ENCODE measurements around the gene ZSWIM1.

The ZSWIM1 gene

GRCh38 chr20:45892828-45893500, 11.9 kb downstream of the ZSWIM1 start:
- CTCF ChIA-PET = interaction anchor here (0.8 to 1.2 kb wide), 2 partner anchors 10 to 47 kb away, joined by 3 read pairs; no protein-coding TSS in a partner anchor
- POLR2A ChIA-PET = interaction anchor here (0.7 to 5.6 kb wide), 3 partner anchors 11 to 77 kb away, joined by 3 to 30 read pairs (median 5); partner anchors contain the start of gene ZSWIM1
- TF ChIP-seq SP1 (IDR thresholded peaks at IDR 0.05) (no peak), PKNOX1 (IDR thresholded peaks at IDR 0.05) (no peak), BHLHE40 (IDR thresholded peaks at IDR 0.05; ENCODE audit: borderline replicate concordance) (no peak), TARDBP (IDR thresholded peaks at IDR 0.05) (no peak)
- no peak for DNase-seq (ENCODE audit: extremely low spot score)

GRCh38 chr20:45893831-45894230, 12.8 kb downstream of the ZSWIM1 start:
- no peak for TF ChIP-seq BHLHE40 (IDR thresholded peaks at IDR 0.05; ENCODE audit: borderline replicate concordance)
- no peak for TF ChIP-seq PKNOX1 (IDR thresholded peaks at IDR 0.05)
- no peak for TF ChIP-seq SP1 (IDR thresholded peaks at IDR 0.05)
- TF ChIP-seq SUZ12 (IDR thresholded peaks at IDR 0.05) = no peak
- TF ChIP-seq ELF4 (IDR thresholded peaks at IDR 0.05) = no peak
- no peak for TF ChIP-seq FOXM1 (IDR thresholded peaks at IDR 0.05; ENCODE audit: borderline replicate concordance)
- no peak for TF ChIP-seq CTBP1 (IDR thresholded peaks at IDR 0.05; ENCODE audit: borderline replicate concordance)
- TF ChIP-seq HDGF (IDR thresholded peaks at IDR 0.05; ENCODE audit: borderline replicate concordance) = no peak
- no peak for TF ChIP-seq FOXA1 (IDR thresholded peaks at IDR 0.05)
- no peak for TF ChIP-seq ZNF384 (IDR thresholded peaks at IDR 0.05)
- no peak for TF ChIP-seq TARDBP (IDR thresholded peaks at IDR 0.05)
- TF ChIP-seq LEF1 (IDR thresholded peaks at IDR 0.05; ENCODE audit: borderline replicate concordance) = no peak
- TF ChIP-seq NFRKB (IDR thresholded peaks at IDR 0.05) = no peak
- TF ChIP-seq ARNT (IDR thresholded peaks at IDR 0.05) = no peak
- TF ChIP-seq FOXK2 (IDR thresholded peaks at IDR 0.05) = no peak
- TF ChIP-seq L3MBTL2 (conservative IDR thresholded peaks at IDR 0.05) = no peak
- no peak for DNase-seq (ENCODE audit: extremely low spot score)
- ChIA-PET POLR2A (interaction anchor here (1.2 to 5.6 kb wide), 3 partner anchors 12 to 40 kb away, joined by 4 to 30 read pairs (median 5); partner anchors contain the start of gene ZSWIM1), CTCF (interaction anchor here (1.2 kb wide), 1 partner anchor 10 kb away, joined by 3 read pairs; no protein-coding TSS in a partner anchor)

- CTCF ChIA-PET = no interaction called here
- TF ChIP-seq ELF4 (IDR thresholded peaks at IDR 0.05) (no peak), ZNF384 (IDR thresholded peaks at IDR 0.05) (no peak), CTBP1 (IDR thresholded peaks at IDR 0.05; ENCODE audit: borderline replicate concordance) (no peak)
- DNase-seq (ENCODE audit: extremely low spot score) = no peak
- POLR2A ChIA-PET = no interaction called here
These were observed 13.8 kb downstream of the ZSWIM1 start for GRCh38 chr20:45894797-45895196.

GRCh38 chr20:45896641-45897161, 15.7 kb downstream of the ZSWIM1 start:
- TF ChIP-seq FOXA1 (IDR thresholded peaks at IDR 0.05) = no peak
- no peak for TF ChIP-seq SP1 (IDR thresholded peaks at IDR 0.05)
- no peak for TF ChIP-seq TARDBP (IDR thresholded peaks at IDR 0.05)
- no peak for TF ChIP-seq FOXM1 (IDR thresholded peaks at IDR 0.05; ENCODE audit: borderline replicate concordance)
- TF ChIP-seq PKNOX1 (IDR thresholded peaks at IDR 0.05) = no peak
- no peak for TF ChIP-seq LEF1 (IDR thresholded peaks at IDR 0.05; ENCODE audit: borderline replicate concordance)
- no peak for TF ChIP-seq ELF4 (IDR thresholded peaks at IDR 0.05)
- TF ChIP-seq BHLHE40 (IDR thresholded peaks at IDR 0.05; ENCODE audit: borderline replicate concordance) = no peak
- no peak for TF ChIP-seq NFRKB (IDR thresholded peaks at IDR 0.05)
- TF ChIP-seq ZNF384 (IDR thresholded peaks at IDR 0.05) = no peak
- TF ChIP-seq L3MBTL2 (conservative IDR thresholded peaks at IDR 0.05) = no peak
- TF ChIP-seq FOXK2 (IDR thresholded peaks at IDR 0.05) = no peak
- no peak for TF ChIP-seq SUZ12 (IDR thresholded peaks at IDR 0.05)
- TF ChIP-seq HDGF (IDR thresholded peaks at IDR 0.05; ENCODE audit: borderline replicate concordance) = no peak
- no peak for TF ChIP-seq CTBP1 (IDR thresholded peaks at IDR 0.05; ENCODE audit: borderline replicate concordance)
- TF ChIP-seq ARNT (IDR thresholded peaks at IDR 0.05) = no peak
- POLR2A ChIA-PET = no interaction called here
- no peak for DNase-seq (ENCODE audit: extremely low spot score)
- CTCF ChIA-PET = no interaction called here

- ChIA-PET CTCF (no interaction called here), POLR2A (no interaction called here)
- no peak for DNase-seq (ENCODE audit: extremely low spot score)
- TF ChIP-seq HDGF (IDR thresholded peaks at IDR 0.05; ENCODE audit: borderline replicate concordance) (no peak), ZNF384 (IDR thresholded peaks at IDR 0.05) (no peak), TARDBP (IDR thresholded peaks at IDR 0.05) (no peak), SP1 (IDR thresholded peaks at IDR 0.05) (no peak), PKNOX1 (IDR thresholded peaks at IDR 0.05) (no peak), ARNT (IDR thresholded peaks at IDR 0.05) (no peak), NFRKB (IDR thresholded peaks at IDR 0.05) (no peak), LEF1 (IDR thresholded peaks at IDR 0.05; ENCODE audit: borderline replicate concordance) (no peak), BHLHE40 (IDR thresholded peaks at IDR 0.05; ENCODE audit: borderline replicate concordance) (no peak), ELF4 (IDR thresholded peaks at IDR 0.05) (no peak), FOXM1 (IDR thresholded peaks at IDR 0.05; ENCODE audit: borderline replicate concordance) (no peak), CTBP1 (IDR thresholded peaks at IDR 0.05; ENCODE audit: borderline replicate concordance) (no peak)
These were observed 16.3 kb downstream of the ZSWIM1 start for GRCh38 chr20:45897289-45897688.
